ENCODE results near the gene NDUFA7. TPM values are rescaled to one million over a fixed set of nuclear protein-coding genes. Genes with fewer than 3 reads are reported as not detected.

Gene NDUFA7
- total and polyA plus RNA-seq, 2 of the 13 experiments (the other 11 are each of a cell fraction or from before 2014, with no cell fraction given): 64.5 to 71.5 TPM

DNA sequence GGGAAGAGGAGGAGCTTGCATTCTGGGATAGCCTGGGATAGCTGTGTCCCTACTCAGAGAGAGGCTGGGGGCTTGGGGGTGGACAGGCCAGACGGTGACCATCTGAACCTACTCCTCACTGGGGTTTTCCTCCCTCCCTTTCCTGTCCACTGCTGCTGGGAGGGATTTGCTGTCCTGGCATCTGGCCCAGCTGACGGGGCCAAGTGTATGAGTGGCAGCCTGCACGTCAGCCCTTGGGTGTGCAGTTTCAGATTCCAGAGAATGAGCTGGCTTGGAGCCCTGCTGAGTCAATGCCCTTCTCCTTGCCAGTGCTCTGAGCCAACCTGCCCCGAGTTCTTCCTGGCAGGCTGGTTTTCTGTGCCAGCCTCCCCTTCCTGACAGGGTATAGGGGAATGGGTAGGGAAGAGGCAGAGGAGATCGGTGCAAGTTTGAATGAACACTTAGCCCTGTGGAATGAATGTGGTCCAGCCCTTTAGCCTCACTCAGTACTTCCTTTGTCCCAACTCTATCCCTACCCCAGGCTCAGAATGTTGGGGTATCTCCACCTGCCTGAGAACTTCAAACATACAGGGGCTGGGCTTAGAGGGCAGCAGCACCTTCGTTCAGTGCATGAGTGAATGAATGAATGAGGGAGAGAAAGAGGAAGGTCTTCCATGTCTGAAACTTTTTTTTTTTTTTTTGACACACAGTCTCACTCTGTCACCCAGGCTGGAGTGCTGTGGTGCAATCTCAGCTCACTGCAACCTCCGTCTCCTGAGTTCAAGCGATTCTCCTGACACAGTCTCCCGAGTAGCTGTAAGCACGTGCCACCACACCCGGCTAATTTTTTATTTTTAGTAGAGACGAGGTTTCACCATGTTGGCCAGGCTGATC lies 41.0 kb upstream of the NDUFA7 start (continued):
- TF ChIP-seq SOX6 (IDR thresholded peaks at IDR 0.05) (no peak), SOX6 (CRISPR knock-in tag; IDR thresholded peaks at IDR 0.05) (peak; percentile 49), ZNF350 (CRISPR knock-in tag; IDR thresholded peaks at IDR 0.05; ENCODE audit: borderline replicate concordance, low read depth) (peak; percentile 27; the same call in 1 of the 2 replicates), GABPB1 (CRISPR knock-in tag; IDR thresholded peaks at IDR 0.05) (peak; percentile 25; the same call in 1 of the 2 replicates), NR2F6 (IDR thresholded peaks at IDR 0.05) (no peak), NR2F6 (CRISPR knock-in tag; IDR thresholded peaks at IDR 0.05) (peak; percentile 78), TGIF2 (CRISPR knock-in tag; IDR thresholded peaks at IDR 0.05) (peak; percentile 50; the same call in 1 of the 2 replicates), HOXA9 (CRISPR knock-in tag; IDR thresholded peaks at IDR 0.05; ENCODE audit: borderline replicate concordance) (no peak), ARNT2 (CRISPR knock-in tag; IDR thresholded peaks at IDR 0.05; ENCODE audit: low read depth) (0 out of 2 replicates have a peak, but pooled peaks have one; percentile 44), ZNF547 (CRISPR knock-in tag; IDR thresholded peaks at IDR 0.05) (0 out of 2 replicates have a peak, but pooled peaks have one; percentile 46), MAFK (conservative IDR thresholded peaks at IDR 0.05 in 1 of 2, IDR thresholded peaks at IDR 0.05 in 1 of 2; ENCODE audit: low read length in 2 of 2) (peak; percentile 38 to 66; a peak in 3 of 4 replicates), MAFF (IDR thresholded peaks at IDR 0.05; ENCODE audit: low read depth, low read length) (peak; percentile 68), MXI1 (IDR thresholded peaks at IDR 0.05; ENCODE audit: borderline replicate concordance, low read depth, low read length) (peak; percentile 61; the same call in 1 of the 3 replicates)
- TF ChIP-seq, protein P1, sequence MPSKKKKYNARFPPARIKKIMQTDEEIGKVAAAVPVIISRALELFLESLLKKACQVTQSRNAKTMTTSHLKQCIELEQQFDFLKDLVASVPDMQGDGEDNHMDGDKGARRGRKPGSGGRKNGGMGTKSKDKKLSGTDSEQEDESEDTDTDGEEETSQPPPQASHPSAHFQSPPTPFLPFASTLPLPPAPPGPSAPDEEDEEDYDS (CRISPR knock-in tag; IDR thresholded peaks at IDR 0.05): peak; percentile 66; the same call in 1 of the 2 replicates
- TF ChIP-seq, protein P2, sequence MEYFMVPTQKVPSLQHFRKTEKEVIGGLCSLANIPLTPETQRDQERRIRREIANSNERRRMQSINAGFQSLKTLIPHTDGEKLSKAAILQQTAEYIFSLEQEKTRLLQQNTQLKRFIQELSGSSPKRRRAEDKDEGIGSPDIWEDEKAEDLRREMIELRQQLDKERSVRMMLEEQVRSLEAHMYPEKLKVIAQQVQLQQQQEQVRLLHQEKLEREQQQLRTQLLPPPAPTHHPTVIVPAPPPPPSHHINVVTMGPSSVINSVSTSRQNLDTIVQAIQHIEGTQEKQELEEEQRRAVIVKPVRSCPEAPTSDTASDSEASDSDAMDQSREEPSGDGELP (IDR thresholded peaks at IDR 0.05; ENCODE audit: borderline replicate concordance, low read depth): peak; percentile 94
- TF ChIP-seq, protein P3, sequence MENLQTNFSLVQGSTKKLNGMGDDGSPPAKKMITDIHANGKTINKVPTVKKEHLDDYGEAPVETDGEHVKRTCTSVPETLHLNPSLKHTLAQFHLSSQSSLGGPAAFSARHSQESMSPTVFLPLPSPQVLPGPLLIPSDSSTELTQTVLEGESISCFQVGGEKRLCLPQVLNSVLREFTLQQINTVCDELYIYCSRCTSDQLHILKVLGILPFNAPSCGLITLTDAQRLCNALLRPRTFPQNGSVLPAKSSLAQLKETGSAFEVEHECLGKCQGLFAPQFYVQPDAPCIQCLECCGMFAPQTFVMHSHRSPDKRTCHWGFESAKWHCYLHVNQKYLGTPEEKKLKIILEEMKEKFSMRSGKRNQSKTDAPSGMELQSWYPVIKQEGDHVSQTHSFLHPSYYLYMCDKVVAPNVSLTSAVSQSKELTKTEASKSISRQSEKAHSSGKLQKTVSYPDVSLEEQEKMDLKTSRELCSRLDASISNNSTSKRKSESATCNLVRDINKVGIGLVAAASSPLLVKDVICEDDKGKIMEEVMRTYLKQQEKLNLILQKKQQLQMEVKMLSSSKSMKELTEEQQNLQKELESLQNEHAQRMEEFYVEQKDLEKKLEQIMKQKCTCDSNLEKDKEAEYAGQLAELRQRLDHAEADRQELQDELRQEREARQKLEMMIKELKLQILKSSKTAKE (CRISPR knock-in tag; IDR thresholded peaks at IDR 0.05; ENCODE audit: borderline replicate concordance): peak; percentile 75; the same call in 1 of the 2 replicates
- TF ChIP-seq, protein P4, sequence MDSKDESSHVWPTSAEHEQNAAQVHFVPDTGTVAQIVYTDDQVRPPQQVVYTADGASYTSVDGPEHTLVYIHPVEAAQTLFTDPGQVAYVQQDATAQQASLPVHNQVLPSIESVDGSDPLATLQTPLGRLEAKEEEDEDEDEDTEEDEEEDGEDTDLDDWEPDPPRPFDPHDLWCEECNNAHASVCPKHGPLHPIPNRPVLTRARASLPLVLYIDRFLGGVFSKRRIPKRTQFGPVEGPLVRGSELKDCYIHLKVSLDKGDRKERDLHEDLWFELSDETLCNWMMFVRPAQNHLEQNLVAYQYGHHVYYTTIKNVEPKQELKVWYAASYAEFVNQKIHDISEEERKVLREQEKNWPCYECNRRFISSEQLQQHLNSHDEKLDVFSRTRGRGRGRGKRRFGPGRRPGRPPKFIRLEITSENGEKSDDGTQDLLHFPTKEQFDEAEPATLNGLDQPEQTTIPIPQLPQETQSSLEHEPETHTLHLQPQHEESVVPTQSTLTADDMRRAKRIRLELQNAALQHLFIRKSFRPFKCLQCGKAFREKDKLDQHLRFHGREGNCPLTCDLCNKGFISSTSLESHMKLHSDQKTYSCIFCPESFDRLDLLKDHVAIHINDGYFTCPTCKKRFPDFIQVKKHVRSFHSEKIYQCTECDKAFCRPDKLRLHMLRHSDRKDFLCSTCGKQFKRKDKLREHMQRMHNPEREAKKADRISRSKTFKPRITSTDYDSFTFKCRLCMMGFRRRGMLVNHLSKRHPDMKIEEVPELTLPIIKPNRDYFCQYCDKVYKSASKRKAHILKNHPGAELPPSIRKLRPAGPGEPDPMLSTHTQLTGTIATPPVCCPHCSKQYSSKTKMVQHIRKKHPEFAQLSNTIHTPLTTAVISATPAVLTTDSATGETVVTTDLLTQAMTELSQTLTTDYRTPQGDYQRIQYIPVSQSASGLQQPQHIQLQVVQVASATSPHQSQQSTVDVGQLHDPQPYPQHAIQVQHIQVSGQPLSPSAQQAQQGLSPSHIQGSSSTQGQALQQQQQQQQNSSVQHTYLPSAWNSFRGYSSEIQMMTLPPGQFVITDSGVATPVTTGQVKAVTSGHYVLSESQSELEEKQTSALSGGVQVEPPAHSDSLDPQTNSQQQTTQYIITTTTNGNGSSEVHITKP (CRISPR knock-in tag; IDR thresholded peaks at IDR 0.05; ENCODE audit: low read depth): no peak
- TF ChIP-seq, protein P5, sequence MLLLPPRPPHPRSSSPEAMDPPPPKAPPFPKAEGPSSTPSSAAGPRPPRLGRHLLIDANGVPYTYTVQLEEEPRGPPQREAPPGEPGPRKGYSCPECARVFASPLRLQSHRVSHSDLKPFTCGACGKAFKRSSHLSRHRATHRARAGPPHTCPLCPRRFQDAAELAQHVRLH (CRISPR knock-in tag; IDR thresholded peaks at IDR 0.05; ENCODE audit: borderline replicate concordance, low read depth): 0 out of 2 replicates have a peak, but pooled peaks have one; percentile 41
- TF ChIP-seq, protein P6, sequence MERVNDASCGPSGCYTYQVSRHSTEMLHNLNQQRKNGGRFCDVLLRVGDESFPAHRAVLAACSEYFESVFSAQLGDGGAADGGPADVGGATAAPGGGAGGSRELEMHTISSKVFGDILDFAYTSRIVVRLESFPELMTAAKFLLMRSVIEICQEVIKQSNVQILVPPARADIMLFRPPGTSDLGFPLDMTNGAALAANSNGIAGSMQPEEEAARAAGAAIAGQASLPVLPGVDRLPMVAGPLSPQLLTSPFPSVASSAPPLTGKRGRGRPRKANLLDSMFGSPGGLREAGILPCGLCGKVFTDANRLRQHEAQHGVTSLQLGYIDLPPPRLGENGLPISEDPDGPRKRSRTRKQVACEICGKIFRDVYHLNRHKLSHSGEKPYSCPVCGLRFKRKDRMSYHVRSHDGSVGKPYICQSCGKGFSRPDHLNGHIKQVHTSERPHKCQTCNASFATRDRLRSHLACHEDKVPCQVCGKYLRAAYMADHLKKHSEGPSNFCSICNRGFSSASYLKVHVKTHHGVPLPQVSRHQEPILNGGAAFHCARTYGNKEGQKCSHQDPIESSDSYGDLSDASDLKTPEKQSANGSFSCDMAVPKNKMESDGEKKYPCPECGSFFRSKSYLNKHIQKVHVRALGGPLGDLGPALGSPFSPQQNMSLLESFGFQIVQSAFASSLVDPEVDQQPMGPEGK (CRISPR knock-in tag; IDR thresholded peaks at IDR 0.05): 0 out of 2 replicates have a peak, but pooled peaks have one; percentile 43

All from HepG2 (cell line).